LNCaP clone FGC (cell line): ENCODE data around the gene UFSP1.

Experiments used
- DNase-seq: peaks from one replicate; pipeline ENCODE4 v3.0.0-alpha.2; 2011; ENCODE audit warnings: low read depth
- H3K4me3 ChIP-seq: 2 replicates; pipeline ENCODE4 v1.5.1; 2011; ENCODE audit warnings: mild to moderate bottlenecking, low read depth, low read length, control low read depth
- TF ChIP-seq, protein P1 (sequence below): IDR thresholded peaks from 2 replicates; pipeline ENCODE4 v1.5.1; 2012; ENCODE audit warnings: mild to moderate bottlenecking; ENCODE audit not compliant: control insufficient read depth, insufficient read depth; ENCODE audit errors: extremely low read depth

Gene UFSP1

DNA sequence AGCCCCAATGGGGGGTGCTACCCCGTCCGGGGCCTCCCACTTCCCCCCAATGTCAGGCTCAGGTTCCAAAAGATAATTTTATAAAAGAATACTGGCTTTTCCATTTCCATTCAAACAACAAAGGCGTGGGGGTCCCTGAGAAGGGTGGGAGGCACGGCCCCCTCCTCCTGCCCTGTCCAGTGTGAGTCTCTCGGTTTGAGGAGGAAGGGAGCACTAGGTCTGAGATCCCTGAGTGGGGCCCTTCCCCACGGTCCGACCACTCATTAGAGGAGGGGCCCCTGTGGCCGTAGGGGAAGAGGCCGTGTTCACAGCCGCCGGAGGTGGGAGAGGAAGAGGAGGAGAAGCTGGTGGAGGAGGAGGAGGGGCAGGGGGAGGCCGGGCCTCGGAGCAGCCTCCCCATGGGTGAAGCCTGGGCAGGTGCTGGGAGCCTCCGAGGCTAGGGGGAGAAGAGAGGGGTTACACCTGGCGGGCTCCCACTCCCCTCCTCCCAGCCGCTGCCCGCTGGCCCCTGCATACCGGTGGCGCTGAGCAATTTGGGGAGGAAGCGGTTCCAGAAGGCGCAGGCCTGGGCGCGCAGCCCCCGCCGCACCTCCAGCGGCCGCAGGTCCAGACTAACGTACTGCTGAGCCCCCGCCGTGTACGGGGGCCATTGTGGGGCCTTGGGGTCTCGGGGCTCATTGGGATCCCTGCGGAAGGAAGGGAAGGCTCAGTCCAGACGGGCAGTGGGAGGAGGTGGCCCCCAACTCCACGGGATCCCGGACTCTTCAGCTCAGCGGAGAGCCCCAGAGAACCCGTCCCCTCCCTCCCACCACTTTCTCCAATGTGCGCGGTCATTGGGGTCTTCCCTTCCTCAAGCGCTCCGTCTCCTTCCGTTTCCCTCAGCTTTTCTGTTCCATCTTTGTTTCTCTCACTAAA, 1.4 kb upstream of the UFSP1 start:
- no peak for DNase-seq
- H3K4me3 ChIP-seq, result peak overlapping the region; percentile 82
- TF ChIP-seq, protein P1, sequence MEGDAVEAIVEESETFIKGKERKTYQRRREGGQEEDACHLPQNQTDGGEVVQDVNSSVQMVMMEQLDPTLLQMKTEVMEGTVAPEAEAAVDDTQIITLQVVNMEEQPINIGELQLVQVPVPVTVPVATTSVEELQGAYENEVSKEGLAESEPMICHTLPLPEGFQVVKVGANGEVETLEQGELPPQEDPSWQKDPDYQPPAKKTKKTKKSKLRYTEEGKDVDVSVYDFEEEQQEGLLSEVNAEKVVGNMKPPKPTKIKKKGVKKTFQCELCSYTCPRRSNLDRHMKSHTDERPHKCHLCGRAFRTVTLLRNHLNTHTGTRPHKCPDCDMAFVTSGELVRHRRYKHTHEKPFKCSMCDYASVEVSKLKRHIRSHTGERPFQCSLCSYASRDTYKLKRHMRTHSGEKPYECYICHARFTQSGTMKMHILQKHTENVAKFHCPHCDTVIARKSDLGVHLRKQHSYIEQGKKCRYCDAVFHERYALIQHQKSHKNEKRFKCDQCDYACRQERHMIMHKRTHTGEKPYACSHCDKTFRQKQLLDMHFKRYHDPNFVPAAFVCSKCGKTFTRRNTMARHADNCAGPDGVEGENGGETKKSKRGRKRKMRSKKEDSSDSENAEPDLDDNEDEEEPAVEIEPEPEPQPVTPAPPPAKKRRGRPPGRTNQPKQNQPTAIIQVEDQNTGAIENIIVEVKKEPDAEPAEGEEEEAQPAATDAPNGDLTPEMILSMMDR, result no peak

DNA sequence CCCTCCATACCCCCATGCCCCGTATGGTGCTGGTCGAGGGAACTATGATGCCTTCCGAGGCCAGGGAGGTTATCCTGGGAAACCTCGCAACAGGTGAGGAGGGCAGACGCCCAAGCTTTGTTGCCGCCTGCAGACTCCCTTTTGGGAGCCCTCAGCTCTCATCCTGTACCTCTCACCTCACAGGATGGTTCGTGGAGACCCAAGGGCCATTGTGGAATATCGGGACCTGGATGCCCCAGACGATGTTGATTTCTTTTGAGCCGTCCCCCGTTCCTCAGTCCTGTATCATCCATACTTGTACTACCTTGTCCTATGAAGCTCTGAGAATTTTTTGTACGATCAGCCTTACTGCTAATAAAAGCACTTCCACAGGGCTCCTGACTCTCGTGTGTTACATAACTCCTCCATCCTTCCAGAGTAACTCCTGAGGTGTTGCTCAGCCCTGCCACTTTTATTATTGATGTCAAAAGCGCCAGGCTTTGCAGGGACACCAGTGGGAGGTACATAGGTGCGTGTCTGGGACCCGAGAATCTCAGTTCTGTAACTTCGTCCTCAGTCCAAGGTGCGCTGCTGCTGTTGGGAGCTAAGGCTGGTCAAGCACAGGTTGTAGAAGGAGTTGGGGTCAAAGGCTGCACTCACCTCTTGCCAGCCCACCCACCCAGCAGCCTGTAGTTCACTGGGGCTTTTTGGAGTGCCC, 1.1 kb downstream of the UFSP1 start:
- peak overlapping the region; percentile 82 for H3K4me3 ChIP-seq
- DNase-seq, result no peak
- TF ChIP-seq, protein P1, result no peak

DNA sequence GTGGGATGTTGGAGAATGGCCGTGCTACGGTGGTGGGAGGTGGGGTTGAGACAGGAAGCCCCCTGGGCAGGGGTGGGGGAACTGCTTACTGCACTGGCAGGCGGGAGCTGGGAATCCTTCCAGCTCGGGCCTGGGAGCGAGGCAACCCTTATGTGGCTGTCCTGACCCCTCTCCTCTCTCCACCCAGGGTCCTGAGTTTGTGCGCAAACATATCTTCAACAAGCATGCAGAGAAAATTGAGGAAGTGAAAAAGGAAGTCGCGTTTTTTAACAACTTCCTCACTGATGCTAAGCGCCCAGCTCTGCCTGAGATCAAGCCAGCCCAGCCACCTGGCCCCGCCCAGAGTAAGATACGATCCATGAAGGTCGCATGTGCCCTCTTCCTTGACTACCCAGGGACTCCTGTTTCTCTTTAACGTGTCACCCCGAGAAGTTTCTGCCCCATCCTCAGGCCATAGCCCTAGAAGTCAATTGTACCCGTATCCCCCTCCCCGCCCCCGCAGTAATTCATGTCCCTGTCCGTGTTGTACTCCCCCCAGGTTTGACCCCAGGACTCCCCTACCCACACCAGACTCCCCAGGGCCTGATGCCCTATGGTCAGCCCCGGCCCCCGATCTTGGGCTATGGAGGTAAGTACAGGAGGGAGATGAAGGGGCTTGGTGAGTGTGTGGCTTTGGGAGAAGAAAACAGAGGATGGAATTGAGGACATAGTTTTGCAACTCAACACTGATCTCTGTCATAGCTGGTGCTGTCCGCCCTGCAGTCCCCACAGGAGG, 1.8 kb downstream of the UFSP1 start:
- DNase-seq, result no peak
- TF ChIP-seq, protein P1, result no peak
- H3K4me3 ChIP-seq, result peak overlapping the region; percentile 82

DNA sequence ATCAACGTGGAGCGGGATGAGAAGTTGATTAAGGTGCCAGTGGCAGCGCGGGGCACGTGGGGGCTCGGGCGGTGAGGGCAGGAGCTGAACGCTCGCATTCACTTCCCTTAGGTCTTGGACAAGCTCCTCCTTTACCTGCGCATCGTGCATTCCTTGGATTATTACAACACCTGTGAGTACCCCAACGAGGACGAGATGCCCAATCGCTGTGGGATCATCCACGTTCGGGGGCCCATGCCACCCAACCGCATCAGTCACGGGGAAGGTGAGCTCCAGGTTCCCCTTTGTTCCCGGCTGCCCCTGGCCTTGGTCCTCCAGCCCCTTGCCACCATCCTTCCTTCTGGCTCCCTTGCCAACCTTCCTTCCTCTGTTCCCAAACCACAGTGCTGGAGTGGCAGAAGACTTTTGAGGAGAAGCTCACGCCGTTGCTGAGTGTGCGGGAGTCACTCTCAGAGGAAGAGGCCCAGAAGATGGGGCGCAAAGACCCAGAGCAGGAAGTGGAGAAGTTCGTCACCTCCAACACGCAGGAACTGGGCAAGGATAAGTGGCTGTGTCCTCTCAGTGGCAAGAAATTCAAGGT, 2.5 kb downstream of the UFSP1 start:
- H3K4me3 ChIP-seq, result no peak overlapping the region
- no peak for DNase-seq
- TF ChIP-seq, protein P1, result no peak

DNA sequence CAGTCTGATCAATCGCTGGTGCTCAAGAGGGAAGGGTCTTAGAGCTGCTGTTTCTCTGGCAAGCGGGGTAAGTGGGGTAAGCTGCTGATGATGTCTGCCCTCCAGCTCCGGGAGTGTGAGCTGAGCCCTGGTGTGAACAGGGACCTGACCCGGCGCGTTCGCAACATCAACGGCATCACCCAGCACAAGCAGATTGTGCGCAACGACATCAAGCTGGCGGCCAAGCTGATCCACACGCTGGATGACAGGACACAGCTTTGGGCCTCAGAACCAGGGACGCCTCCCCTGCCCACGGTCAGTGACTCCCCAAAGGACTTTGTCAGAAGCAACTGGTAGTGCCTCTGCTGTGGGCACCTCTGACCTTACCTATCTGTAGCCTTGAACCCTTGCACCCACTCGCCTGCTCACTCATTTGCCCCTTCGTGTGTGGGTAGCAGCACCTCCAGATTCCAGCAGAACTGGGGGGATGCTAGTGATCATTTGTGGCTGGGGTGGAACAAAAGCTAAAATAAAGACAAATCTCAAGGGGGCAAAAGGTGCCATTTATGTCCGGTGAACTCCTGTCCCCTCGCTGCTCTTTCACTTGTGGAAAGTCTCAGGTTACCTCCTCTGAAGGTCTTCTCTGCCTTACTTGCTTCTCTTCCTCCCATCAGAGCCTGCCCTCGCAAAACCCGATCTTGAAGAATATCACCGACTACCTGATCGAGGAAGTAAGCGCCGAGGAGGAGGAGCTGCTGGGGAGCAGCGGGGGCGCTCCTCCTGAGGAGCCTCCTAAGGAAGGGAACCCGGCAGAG, 3.2 kb downstream of the UFSP1 start:
- TF ChIP-seq, protein P1, result no peak
- no peak for DNase-seq
- H3K4me3 ChIP-seq, result no peak overlapping the region
